ENCODE data around the gene RAB36. TPM values are rescaled to one million over a fixed set of nuclear protein-coding genes. Genes with fewer than 3 reads are reported as not detected.

Gene RAB36, protein sequence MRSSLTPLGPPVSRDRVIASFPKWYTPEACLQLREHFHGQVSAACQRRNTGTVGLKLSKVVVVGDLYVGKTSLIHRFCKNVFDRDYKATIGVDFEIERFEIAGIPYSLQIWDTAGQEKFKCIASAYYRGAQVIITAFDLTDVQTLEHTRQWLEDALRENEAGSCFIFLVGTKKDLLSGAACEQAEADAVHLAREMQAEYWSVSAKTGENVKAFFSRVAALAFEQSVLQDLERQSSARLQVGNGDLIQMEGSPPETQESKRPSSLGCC
- total RNA-seq = under 1 TPM; 0.27 to 0.31 TPM

DNA sequence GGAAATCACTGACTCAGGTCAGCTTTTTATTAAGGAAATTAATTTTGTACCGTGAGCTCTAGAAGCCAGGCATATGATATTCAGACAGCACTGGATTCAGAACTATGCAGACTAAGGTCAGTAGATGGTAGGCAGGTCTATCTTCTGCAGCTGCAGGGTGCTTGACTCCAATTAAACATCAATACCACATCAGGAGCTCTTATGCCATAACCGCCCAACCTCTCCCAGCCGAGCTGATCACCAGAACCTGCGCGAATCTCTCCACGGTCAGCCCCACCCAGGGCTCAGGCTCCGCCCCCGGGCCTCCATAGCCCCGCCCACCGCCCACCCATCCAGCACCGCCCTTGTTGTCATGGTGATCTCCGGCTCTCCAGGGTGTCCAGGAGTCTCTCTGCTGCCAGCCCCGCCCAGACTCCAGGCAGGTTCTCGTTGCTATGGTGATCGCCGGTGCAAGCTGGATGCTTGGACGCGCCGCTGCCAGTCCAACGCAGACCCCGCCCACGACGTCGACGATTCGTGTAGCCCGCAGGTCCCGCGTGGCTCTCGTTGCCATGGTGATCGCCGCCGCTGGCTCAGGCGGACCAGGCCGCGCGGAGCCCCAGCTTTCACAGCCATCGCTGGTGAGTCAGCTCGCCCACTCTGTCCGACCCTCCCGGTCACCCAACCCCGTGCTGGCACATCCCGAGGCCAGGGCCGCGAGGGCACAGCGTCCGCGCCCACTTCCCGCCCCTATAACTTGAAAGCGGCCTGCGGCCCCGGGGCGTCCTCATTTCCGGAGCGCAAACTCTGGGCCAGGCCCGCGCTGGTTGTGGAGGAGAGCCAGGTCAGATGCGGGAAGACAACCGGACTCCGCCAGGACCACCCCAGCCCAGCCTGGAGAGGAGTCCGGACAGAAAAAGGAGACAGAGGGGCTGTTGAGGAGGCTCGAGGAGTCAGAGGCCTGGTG is at the start of gene RAB36:
Gene RAB36 (plus strand): TSS at position 546 of the 946 bp plus-strand sequence. CDS start 1,140 bp downstream, outside the sequence.
- Mint-ChIP-seq H3K27me3 (peaks cover 4% of the 10 kb centered on the region), H3K9me3 (no peaks in the 10 kb centered on the region), H3K27ac (peak within 1 kb of the TSS; percentile 73), H3K36me3 (ENCODE audit: low read depth) (peaks cover 2% of the 10 kb centered on the region), H3K4me3 (peak within 1 kb of the TSS; percentile 70), H3K4me1 (peaks cover 48% of the 10 kb centered on the region)
- CTCF ChIA-PET = interaction anchor here (0.7 to 1.9 kb wide), 6 partner anchors 8 to 768 kb away, joined by 3 to 6 read pairs (median 5); no protein-coding TSS in a partner anchor
- peak; percentile 95 for DNase-seq
- POLR2A ChIA-PET = no interaction called here

DNA sequence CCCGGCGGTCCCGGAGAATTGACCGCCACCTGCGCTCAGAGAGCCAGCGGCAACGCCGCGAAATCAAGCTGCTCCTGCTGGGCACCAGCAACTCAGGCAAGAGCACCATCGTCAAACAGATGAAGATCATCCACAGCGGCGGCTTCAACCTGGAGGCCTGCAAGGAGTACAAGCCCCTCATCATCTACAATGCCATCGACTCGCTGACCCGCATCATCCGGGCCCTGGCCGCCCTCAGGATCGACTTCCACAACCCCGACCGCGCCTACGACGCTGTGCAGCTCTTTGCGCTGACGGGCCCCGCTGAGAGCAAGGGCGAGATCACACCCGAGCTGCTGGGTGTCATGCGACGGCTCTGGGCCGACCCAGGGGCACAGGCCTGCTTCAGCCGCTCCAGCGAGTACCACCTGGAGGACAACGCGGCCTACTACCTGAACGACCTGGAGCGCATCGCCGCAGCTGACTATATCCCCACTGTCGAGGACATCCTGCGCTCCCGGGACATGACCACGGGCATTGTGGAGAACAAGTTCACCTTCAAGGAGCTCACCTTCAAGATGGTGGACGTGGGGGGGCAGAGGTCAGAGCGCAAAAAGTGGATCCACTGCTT is 49.4 kb upstream of the RAB36 start:
- Mint-ChIP-seq H3K4me3 (no peak overlapping the region), H3K4me1 (no peaks in the 10 kb centered on the region), H3K27ac (no peak overlapping the region), H3K27me3 (no peaks in the 10 kb centered on the region), H3K9me3 (no peaks in the 10 kb centered on the region), H3K36me3 (ENCODE audit: low read depth) (no peaks in the 10 kb centered on the region)
- POLR2A ChIA-PET = no interaction called here
- DNase-seq = no peak
- CTCF ChIA-PET = interaction anchor here (1.7 kb wide), 1 partner anchor 9 kb away, joined by 4 read pairs; no protein-coding TSS in a partner anchor

DNA sequence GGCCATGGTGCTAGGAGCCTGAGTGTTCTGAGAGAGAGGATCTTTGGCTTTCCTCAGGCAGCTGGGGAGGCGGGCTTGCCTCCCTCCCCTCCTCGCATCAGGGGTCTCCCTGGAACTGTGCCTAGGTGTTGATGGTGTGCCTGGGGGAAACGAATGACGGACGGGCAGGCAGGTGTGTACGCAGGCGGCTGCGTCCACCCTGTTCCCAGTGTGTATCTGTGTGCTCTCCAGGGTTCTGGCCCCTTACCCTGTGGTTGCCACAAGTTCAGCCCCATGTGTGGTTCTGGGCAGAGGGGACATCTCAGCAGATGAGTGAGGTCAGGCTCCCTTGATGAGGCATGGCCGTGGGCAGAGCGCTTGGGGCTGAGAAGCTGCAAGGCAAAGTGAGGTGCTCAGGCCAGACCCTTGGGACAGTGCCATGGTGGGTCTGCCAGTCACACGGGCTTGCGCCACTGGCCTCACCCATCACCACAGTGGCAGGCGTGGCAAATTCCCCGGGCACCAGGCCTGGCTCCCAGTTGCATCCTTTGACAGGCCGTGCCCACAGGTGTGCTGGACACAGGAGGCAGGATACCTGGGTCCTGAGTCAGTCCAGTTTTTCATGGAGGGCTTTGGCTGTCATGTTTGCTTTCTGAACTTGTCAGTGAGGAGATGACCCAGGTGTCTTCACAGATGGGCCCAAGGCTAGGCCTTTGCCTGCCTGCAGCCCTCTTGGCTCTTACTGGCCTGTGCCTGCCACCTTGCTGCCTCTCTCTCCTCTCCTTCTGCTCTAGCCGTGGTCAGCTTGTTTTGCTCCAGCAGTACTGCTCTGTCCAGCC is 47.7 kb upstream of the RAB36 start:
- CTCF ChIA-PET = no interaction called here
- no peak overlapping the region for H3K4me3 Mint-ChIP-seq
- H3K27ac Mint-ChIP-seq = no peak overlapping the region
- POLR2A ChIA-PET = no interaction called here
- H3K4me1 Mint-ChIP-seq = no peaks in the 10 kb centered on the region
- no peaks in the 10 kb centered on the region for H3K27me3 Mint-ChIP-seq
- H3K9me3 Mint-ChIP-seq = no peaks in the 10 kb centered on the region
- H3K36me3 Mint-ChIP-seq (ENCODE audit: low read depth) = no peaks in the 10 kb centered on the region
- DNase-seq = no peak

DNA sequence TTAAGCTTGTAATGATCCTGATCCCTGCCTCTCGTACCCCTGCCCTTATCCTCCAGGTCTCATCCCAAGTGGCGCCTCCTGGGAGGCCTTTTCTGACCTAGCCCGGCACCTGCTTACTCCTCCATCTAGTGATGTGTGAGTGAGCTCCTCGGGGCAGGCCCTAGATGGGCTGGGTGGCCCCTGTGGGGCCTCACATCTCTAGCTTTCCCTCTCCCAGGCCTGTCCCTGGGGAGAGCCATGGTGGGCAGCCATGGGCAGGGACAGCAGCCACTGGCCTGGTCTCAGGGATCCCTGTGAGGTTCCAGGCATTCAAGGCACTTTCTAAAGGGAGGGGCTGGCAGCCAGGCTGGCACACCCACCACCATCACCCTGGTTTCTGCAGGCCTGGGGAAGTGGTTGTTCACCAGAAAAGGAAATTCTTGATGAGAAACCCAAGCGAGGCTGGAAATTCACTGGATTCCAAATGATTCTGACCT is 47.0 kb upstream of the RAB36 start:
- DNase-seq = no peak
- Mint-ChIP-seq H3K9me3 (no peaks in the 10 kb centered on the region), H3K27ac (no peak overlapping the region), H3K4me1 (no peaks in the 10 kb centered on the region), H3K27me3 (no peaks in the 10 kb centered on the region), H3K36me3 (ENCODE audit: low read depth) (no peaks in the 10 kb centered on the region), H3K4me3 (no peak overlapping the region)
- POLR2A ChIA-PET = no interaction called here
- CTCF ChIA-PET = no interaction called here

DNA sequence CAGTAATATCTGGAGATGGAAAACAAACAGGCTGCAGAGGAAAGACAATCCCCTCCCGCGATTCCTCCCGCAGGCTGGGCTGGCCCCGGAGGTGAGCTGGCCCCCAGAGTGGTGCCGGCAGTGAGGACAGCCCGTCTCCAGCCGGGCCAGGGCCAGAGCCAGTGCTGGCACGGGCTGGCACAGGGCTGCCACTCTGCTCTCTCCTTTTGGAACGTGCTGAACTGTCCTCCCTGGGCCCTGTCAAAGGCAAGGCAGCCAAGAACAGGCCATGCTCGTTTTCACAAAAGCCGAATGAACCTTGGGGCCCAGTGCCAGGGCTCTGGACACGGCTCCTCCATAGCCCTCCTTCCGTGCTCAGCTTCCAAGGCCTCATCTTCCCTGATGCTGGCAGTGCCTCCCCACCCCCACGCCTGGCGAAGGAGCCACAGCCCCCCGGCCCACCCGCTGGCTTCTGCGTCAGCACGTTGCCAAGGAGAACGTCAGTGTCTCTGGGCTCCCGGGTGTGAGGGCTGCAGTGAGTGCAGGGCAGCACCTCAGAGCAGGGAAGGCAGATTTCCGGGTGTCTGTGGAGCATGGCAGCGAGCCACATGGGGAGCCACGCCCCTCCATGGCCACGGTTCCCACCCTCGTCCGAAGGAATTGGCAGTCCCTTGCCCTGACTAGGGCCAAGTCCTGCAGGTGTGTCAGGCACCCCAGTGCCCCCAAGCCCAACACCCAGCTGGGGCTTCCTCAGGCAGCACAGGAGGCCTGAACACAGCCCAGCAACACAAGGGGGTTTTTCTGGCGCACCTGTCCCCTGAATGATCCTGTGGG is 46.4 kb upstream of the RAB36 start:
- no peak for DNase-seq
- H3K4me3 Mint-ChIP-seq = no peak overlapping the region
- no peaks in the 10 kb centered on the region for H3K27me3 Mint-ChIP-seq
- H3K9me3 Mint-ChIP-seq = no peaks in the 10 kb centered on the region
- POLR2A ChIA-PET = no interaction called here
- H3K27ac Mint-ChIP-seq = no peak overlapping the region
- H3K4me1 Mint-ChIP-seq = no peaks in the 10 kb centered on the region
- CTCF ChIA-PET = no interaction called here
- H3K36me3 Mint-ChIP-seq (ENCODE audit: low read depth) = no peaks in the 10 kb centered on the region

DNA sequence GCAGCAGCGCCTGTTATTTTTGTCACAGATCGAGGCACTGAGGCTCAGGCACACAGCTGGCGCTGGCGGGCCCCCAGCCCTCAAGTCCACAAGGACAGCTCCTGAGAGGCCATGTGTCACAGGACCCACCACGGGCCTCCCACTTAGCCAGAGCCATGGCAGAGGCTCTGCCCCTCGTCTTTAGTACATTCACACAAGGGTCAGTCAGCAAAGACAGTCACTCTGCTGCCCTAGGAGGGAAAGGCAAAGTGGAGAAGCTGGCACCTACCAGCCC is 45.8 kb upstream of the RAB36 start:
- no peak for DNase-seq
- H3K36me3 Mint-ChIP-seq (ENCODE audit: low read depth) = no peaks in the 10 kb centered on the region
- H3K27me3 Mint-ChIP-seq = no peaks in the 10 kb centered on the region
- H3K4me3 Mint-ChIP-seq = no peak overlapping the region
- ChIA-PET POLR2A (no interaction called here), CTCF (interaction anchor here (1.2 kb wide), 1 partner anchor 354 kb away, joined by 4 read pairs; no protein-coding TSS in a partner anchor)
- no peaks in the 10 kb centered on the region for H3K4me1 Mint-ChIP-seq
- no peak overlapping the region for H3K27ac Mint-ChIP-seq
- H3K9me3 Mint-ChIP-seq = no peaks in the 10 kb centered on the region

DNA sequence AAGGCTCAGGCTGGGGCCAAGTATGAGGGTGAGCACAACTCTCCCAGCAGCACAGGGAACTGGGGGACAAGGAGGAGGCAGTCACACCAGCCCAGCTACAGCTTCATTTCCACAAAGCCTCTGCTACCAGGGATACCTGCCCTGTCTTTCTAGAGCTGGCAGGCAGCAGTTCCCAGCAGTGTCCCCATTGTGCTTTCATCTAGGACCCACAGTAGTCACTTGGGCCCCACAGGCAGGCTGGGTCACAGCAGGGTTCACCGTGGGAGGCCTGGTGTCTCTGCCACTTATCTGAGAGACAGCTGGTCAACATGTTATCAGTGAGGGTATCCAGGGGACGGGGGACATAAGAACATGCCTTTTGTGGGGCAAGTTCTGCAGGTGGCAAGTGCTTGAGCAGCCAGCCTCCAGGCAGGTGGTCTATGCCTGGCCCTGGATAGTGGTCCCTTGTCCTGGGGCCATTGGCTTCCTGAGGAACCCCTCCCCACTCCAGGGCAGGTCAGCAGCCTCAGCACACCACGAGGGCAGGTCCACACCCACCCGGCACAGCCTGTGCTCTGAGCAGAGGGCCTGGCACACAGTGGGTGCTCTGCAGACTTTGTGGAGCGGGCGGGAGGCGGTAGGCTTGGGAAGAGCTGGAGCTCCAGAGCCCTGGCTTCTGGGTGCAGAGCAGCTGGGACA is 45.0 kb upstream of the RAB36 start:
- POLR2A ChIA-PET = interaction anchor here (0.5 kb wide), 1 partner anchor 276 kb away, joined by 3 read pairs; no protein-coding TSS in a partner anchor
- Mint-ChIP-seq H3K9me3 (no peaks in the 10 kb centered on the region), H3K36me3 (ENCODE audit: low read depth) (no peaks in the 10 kb centered on the region), H3K4me1 (no peaks in the 10 kb centered on the region), H3K27me3 (no peaks in the 10 kb centered on the region), H3K27ac (peak overlapping the region; percentile 36), H3K4me3 (no peak overlapping the region)
- CTCF ChIA-PET = interaction anchor here (0.7 to 1.2 kb wide), 3 partner anchors 8 to 355 kb away, joined by 3 to 4 read pairs (median 4); no protein-coding TSS in a partner anchor
- DNase-seq = no peak

DNA sequence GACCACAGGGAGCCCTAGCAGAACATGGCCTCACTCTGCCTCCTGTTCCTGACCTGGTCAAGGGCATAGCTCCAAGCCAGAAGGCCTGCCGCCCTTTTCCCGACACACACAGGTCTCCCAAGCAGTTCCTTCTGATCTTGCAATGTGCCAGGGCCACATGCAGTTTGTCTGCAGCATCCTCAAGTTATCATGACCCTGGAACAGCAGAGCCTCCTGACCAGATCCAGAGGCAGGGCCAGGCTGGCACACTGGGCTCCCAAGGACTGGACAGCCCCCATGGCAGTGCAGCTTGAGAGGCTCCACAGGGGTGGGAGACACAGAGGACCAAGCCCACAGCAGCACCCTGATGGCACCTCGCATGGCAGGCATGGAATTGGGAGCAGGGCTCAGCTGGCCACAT is 43.8 kb upstream of the RAB36 start:
- H3K27ac Mint-ChIP-seq = no peak overlapping the region
- no peaks in the 10 kb centered on the region for H3K4me1 Mint-ChIP-seq
- no peaks in the 10 kb centered on the region for H3K36me3 Mint-ChIP-seq (ENCODE audit: low read depth)
- no peak for DNase-seq
- H3K9me3 Mint-ChIP-seq = no peaks in the 10 kb centered on the region
- H3K4me3 Mint-ChIP-seq = no peak overlapping the region
- POLR2A ChIA-PET = no interaction called here
- no peaks in the 10 kb centered on the region for H3K27me3 Mint-ChIP-seq
- CTCF ChIA-PET = no interaction called here

DNA sequence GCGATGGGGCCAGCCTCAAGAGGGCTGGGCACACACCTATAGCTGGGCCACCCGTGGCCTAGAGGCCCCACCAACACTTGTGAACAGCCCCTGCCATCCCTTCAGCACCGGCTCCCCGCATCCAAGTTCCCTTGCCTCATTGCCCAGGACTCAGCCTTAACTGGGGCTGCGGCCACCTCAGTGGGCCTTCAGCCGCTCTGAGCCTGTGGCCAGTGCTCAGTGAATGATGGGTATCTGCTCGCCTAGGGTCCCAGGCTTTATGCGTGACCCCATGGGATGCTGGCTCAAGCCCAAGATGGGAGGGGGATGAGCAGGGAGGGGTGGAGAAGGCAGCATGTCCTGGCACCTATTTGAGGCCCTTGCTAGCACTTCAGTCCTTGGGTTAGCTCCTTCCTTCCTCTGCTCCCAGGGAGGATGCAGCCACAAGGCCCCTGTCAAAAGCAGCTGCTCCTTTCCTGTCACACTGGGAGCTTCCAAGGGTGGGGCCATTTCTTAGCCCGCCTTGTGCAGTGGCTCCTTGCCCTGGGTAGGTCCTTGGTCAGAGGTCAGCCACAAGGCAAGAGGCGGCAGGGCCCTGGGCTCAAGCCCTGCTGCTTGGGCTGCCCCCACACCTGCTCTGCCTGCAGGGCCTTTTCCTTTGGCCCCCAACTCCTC is 43.1 kb upstream of the RAB36 start:
- Mint-ChIP-seq H3K36me3 (ENCODE audit: low read depth) (no peaks in the 10 kb centered on the region), H3K9me3 (no peaks in the 10 kb centered on the region), H3K27ac (no peak overlapping the region), H3K27me3 (no peaks in the 10 kb centered on the region), H3K4me3 (no peak overlapping the region), H3K4me1 (no peaks in the 10 kb centered on the region)
- no peak for DNase-seq
- ChIA-PET CTCF (no interaction called here), POLR2A (no interaction called here)

DNA sequence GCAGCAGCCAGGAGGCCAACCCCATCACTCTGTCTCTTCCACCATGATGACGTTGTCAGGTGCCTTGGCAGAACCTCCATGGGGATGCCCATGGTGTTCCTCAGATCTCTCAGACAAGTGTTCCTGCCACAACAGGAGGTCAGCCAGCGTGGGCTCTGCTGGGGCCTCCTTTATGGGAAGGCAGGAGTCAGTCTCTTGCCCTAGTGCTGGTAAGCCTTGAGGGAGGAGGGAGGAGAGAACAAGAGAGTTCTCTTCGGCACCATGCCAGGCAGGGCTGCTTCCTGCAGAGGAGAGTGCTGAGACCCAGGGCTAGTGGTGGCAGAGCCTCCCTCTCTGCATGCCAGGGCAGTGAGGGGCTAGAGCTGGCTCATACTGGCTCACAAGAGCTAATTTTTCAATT is 42.5 kb upstream of the RAB36 start:
- no peak for DNase-seq
- POLR2A ChIA-PET = no interaction called here
- no peaks in the 10 kb centered on the region for H3K36me3 Mint-ChIP-seq (ENCODE audit: low read depth)
- H3K4me1 Mint-ChIP-seq = no peaks in the 10 kb centered on the region
- no peak overlapping the region for H3K4me3 Mint-ChIP-seq
- H3K9me3 Mint-ChIP-seq = no peaks in the 10 kb centered on the region
- no peak overlapping the region for H3K27ac Mint-ChIP-seq
- CTCF ChIA-PET = no interaction called here
- H3K27me3 Mint-ChIP-seq = no peaks in the 10 kb centered on the region

DNA sequence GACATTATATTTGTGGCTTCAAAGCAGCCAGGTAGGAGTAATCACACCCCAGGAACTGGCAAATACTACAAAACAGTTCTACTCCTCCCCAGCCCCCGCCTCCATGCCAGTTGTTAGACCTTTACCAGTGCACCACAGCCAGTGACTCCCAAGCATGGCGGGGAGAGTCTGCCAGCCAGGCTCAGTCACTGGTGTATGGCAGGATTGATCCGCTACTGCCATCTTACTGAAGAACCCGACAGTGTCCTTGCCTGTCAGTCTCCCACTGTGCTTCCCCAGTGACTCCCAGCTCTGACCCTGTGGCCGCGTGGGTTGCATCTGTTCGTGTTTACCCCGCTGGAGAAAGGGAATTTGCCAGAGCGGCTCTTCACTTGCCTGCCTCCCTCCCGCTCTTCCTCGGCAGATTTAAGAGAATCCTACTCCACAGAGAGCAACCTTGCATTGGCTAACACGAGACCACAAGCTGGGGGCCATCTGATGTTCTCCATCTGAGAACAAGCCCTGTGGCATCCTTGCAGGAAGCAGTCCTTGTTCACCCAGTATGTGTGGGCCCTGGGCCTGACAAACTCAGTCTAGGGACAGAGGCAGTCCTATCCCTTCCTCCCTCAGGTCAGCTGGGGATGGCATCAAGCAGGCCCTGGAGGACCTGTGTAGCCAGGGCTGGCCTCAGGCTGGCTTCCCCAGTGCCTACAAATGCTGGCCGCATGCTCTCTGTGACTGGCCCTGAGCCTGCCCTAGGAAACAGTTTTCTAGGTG is 41.9 kb upstream of the RAB36 start:
- no peak for DNase-seq
- POLR2A ChIA-PET = no interaction called here
- no peaks in the 10 kb centered on the region for H3K36me3 Mint-ChIP-seq (ENCODE audit: low read depth)
- H3K9me3 Mint-ChIP-seq = no peaks in the 10 kb centered on the region
- no peak overlapping the region for H3K4me3 Mint-ChIP-seq
- CTCF ChIA-PET = no interaction called here
- H3K4me1 Mint-ChIP-seq = no peaks in the 10 kb centered on the region
- no peaks in the 10 kb centered on the region for H3K27me3 Mint-ChIP-seq
- no peak overlapping the region for H3K27ac Mint-ChIP-seq
